Measurements from ENCODE around the gene FLAD1. TPM values are rescaled to one million over a fixed set of nuclear protein-coding genes. Genes with fewer than 3 reads are reported as not detected.

FLAD1 gene
- total and polyA plus RNA-seq, 9 donors, result 16.7 to 21.9 (median 20.3) TPM

DNA sequence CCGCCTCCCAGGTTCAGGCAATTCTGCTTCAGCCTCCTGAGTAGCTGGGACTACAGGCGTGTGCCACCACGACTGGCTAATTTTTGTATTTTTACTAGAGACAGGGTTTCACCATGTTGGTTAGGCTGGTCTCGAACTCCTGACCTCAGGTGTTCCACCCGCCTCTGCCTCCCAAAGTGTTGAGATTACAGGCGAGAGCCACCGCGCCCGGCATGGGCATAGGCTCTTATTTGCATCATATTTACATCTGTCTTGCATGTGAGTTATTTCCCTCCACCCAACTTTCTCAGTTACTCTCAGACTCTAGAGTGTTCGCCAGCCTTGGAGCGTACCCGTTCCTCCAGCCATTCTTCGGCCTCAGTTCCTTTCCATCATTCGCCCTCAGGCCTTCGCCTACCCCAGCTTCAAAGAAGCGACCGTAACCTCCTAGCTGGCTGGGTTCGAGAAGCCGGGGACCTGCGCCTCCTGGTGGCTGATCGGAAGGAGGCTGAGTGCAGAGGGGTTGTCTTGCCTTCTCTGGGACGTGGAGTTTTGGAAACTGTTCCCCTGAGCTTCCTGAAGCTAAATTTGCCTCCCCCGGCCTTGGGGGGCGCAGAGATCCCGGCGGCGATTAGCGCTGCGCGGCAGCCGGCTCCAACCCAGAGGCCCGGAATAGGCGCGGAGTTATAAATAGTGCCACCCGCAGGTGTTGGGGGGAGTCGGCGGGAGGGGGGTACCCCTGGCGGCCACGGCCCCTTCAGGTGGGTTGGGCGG lies 15.8 kb downstream of the FLAD1 start:
- no peaks in the 10 kb centered on the region for H3K36me3 ChIP-seq (ENCODE audit: control insufficient read depth, insufficient read depth, low read length)
- no peaks in the 10 kb centered on the region for H3K27me3 ChIP-seq (ENCODE audit: control insufficient read depth, insufficient read depth, low read length)
- peak overlapping the region; percentile 96 for H3K27ac ChIP-seq (ENCODE audit: low read length)
- peaks cover 39% of the 10 kb centered on the region for H3K4me1 ChIP-seq (ENCODE audit: control insufficient read depth, insufficient read depth, low read length)
- no peaks in the 10 kb centered on the region for H3K9me3 ChIP-seq (replicated peaks; ENCODE audit: control insufficient read depth, low read depth, low read length)
- WGBS (ENCODE audit: insufficient coverage), result 11% methylated on average over 18 of the region's 40 CpGs
- DNase-seq, result peak; percentile 86
- peak overlapping the region; percentile 86 for H3K4me3 ChIP-seq (ENCODE audit: low read length)

DNA sequence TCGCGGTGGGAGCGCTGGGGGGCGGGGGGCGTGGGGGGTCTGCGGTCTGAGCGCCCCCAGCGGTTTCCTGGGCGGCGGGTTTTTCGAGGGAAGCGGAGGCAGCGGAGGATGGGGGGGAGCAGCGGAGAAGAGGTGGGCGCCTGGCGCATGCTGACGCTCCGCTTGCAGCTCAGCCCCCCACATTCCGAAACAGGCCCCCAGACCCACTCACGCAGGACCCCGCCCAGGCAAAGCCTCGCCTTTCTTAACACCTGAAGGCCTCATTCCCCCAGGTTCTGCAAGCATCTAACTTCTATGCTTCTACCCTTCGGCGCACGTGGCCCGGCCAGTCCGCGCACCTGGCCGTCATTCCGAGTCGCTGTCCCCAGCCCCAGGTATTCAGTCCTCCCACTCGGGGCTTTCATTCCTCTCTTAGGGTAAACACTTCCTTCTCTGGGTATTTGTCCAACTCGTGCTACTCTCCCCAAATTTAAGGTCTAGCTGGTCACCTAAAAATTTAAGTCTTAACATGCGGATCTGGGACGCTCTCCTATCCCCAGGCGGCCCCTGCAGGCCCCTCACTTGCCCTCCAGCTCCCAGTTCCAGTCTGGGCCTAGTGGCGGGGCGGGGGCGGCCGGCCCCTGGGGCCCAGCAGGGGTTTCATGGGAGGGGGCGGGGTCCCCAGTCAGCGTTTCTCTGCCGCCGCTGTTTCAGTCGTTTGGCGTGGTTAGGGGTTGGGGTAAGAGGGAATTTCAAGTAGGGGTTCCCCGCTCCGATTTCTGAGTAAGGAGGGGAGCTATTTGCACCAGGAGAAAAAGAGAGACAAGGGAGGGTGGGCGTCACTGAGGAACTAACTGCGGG lies 16.6 kb downstream of the FLAD1 start:
- Histone ChIP-seq H3K9me3 (replicated peaks; ENCODE audit: control insufficient read depth, low read depth, low read length) (no peaks in the 10 kb centered on the region), H3K27ac (ENCODE audit: low read length) (peak overlapping the region; percentile 96), H3K36me3 (ENCODE audit: control insufficient read depth, insufficient read depth, low read length) (no peaks in the 10 kb centered on the region), H3K4me1 (ENCODE audit: control insufficient read depth, insufficient read depth, low read length) (peaks cover 47% of the 10 kb centered on the region), H3K4me3 (ENCODE audit: low read length) (peak overlapping the region; percentile 86), H3K27me3 (ENCODE audit: control insufficient read depth, insufficient read depth, low read length) (no peaks in the 10 kb centered on the region)
- under 1% methylated on average over 39 of the region's 50 CpGs for WGBS (ENCODE audit: insufficient coverage)
- DNase-seq, result no peak

DNA sequence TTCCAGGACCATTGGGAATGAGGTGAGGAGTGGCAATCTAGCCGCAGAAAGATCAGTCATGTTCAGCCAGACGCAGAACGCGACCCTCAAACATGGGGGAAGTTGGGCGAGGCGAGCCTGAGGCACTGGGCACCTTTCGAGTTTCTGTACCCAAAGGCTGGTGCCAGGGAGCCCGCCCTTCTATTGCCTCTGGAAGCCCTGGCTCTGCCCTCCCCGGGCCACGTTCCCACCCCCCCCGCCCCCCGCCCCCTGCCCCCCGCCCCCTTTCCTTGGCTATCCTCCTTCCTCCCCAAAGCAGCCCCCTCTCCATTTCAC lies 17.2 kb downstream of the FLAD1 start:
- Histone ChIP-seq H3K9me3 (replicated peaks; ENCODE audit: control insufficient read depth, low read depth, low read length) (no peaks in the 10 kb centered on the region), H3K27me3 (ENCODE audit: control insufficient read depth, insufficient read depth, low read length) (no peaks in the 10 kb centered on the region), H3K36me3 (ENCODE audit: control insufficient read depth, insufficient read depth, low read length) (no peaks in the 10 kb centered on the region), H3K4me3 (ENCODE audit: low read length) (peak overlapping the region; percentile 86), H3K4me1 (ENCODE audit: control insufficient read depth, insufficient read depth, low read length) (peaks cover 51% of the 10 kb centered on the region), H3K27ac (ENCODE audit: low read length) (peak overlapping the region; percentile 96)
- DNase-seq, result peak; percentile 62
- WGBS (ENCODE audit: insufficient coverage), result 0% methylated on average over 6 of the region's 13 CpGs

DNA sequence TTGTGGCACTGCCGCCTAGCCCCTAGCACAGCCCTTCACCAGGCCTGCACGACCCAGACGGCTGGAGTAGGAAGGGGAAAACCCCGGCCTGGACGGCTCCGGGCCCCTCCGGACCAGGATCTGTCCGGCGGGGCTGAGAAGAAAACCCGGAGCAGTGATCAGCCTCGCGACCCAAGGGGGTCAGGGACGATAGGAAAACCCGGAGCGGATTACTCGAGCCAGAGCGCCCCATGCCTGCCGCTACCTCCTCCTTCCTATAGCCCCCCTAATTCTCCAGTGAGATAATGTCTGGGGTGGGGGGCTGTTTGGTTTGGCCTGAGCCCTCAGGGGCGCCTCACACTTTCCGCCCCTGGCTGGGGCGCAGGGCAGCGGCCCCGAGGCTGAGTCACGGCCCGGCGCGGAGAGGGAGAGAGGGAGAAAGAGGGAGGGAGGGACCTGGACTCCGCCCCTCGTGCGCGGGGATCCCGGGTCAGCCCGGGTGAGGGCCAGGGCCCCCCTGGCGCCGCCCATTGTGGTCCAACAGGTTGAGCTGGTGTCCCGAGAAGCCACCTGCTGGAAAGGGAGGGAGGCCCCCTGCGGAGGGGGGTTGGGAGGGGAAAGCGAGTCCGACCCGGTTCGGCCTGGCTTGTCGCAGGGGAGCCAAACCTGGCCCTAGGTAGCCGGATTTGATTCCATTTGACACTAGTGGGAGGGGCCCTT lies 17.7 kb downstream of the FLAD1 start:
- Histone ChIP-seq H3K9me3 (replicated peaks; ENCODE audit: control insufficient read depth, low read depth, low read length) (no peaks in the 10 kb centered on the region), H3K4me1 (ENCODE audit: control insufficient read depth, insufficient read depth, low read length) (peaks cover 56% of the 10 kb centered on the region), H3K27ac (ENCODE audit: low read length) (peak overlapping the region; percentile 96), H3K27me3 (ENCODE audit: control insufficient read depth, insufficient read depth, low read length) (no peaks in the 10 kb centered on the region), H3K4me3 (ENCODE audit: low read length) (peak overlapping the region; percentile 86), H3K36me3 (ENCODE audit: control insufficient read depth, insufficient read depth, low read length) (no peaks in the 10 kb centered on the region)
- under 1% methylated on average over 19 of the region's 43 CpGs for WGBS (ENCODE audit: insufficient coverage)
- peak; percentile 97 for DNase-seq

DNA sequence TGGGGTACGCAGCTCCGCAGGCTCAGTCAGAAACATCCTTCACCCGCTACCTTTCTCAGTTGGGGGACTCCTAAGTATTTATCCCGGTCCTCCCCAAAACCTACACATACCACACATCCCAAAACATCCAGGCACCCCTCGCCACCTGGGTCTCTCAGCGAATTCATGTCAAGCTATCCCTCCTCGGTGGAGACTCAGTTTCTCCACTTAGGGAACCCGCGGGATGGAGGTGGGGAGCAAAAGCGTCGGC lies 18.2 kb downstream of the FLAD1 start:
- peaks cover 61% of the 10 kb centered on the region for H3K4me1 ChIP-seq (ENCODE audit: control insufficient read depth, insufficient read depth, low read length)
- H3K4me3 ChIP-seq (ENCODE audit: low read length), result peak overlapping the region; percentile 86
- no peaks in the 10 kb centered on the region for H3K27me3 ChIP-seq (ENCODE audit: control insufficient read depth, insufficient read depth, low read length)
- DNase-seq, result no peak
- no peaks in the 10 kb centered on the region for H3K36me3 ChIP-seq (ENCODE audit: control insufficient read depth, insufficient read depth, low read length)
- 0% methylated on average over 4 of the region's 11 CpGs for WGBS (ENCODE audit: insufficient coverage)
- H3K27ac ChIP-seq (ENCODE audit: low read length), result peak overlapping the region; percentile 96
- H3K9me3 ChIP-seq (replicated peaks; ENCODE audit: control insufficient read depth, low read depth, low read length), result no peaks in the 10 kb centered on the region

DNA sequence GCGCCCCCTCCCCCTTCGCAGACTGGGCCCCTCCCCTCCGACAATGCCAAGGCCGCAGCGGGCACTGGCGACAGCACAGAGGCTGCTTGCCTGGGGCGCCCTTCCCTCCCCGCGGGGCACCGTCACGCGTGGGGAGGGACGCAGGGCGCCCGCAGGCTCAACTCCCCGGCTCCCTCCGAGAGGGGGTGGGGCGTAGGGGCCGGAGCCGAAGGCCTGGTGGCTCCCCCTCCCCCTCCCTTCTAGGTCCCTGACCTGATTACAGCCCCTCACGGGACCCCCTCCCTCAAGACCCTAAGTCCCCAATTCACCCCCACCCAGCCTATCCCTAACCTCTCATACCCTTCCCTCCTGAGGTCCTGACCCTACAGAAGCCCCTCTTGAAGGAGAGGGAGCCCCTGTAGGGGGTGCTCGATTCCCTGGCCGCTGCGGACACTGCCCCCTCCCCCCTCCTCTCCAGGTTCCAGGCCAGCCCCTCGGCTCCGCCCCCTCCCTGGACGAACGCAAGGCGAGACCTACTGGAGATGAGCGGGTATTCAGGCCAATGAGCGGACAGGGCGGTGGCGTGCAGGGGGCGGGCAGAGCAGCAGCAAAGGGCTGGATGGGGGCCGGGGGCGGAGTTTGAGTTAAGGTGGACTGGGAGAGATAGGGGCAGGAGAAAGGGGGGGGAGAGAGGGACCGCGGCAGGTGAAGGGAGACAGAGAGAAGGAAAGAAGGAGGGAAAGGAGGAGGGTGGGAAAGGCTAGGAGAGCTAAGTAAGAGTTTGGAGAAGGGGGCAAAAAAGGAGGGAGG lies 18.7 kb downstream of the FLAD1 start:
- 0% methylated on average over 7 of the region's 38 CpGs for WGBS (ENCODE audit: insufficient coverage)
- peaks cover 64% of the 10 kb centered on the region for H3K4me1 ChIP-seq (ENCODE audit: control insufficient read depth, insufficient read depth, low read length)

DNA sequence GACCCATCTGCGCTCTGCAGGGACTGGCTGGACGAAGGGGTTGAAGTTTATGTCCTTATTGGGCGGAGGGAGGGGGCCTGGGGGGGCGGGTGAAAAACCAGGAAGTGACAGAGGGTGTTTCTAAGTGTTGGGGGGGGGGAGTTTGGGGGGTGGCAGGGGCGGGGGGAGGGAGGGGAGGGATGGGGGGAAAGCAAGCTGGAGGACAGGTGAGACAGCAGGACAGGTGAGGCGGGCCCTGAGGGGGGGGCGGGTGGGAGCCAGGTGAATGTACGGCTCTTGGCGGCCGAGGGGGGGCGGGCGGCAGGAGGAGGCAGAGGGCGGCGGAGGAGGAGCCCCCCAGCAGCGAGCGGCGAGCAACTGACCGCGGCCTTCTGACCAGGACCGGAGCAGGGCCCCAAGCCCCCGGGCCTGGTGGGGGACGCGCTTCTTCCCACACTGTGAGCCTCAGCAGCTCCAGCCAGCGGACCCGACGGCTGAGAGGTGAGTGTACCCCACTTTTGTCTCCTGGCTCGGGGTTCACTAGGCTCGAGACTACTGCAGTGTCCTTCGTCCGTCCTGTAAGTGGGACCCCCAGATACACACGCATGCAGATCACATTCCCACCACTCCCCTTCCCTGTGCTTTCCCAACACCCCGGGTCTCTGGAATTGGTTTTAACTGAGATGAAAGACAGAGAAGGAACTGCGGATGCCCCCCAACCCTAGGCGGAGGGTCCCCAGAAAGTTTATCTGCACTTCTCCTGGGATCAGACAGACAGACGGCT lies 19.5 kb downstream of the FLAD1 start, which contains the start of gene ZBTB7B:
TSS of gene ZBTB7B (plus strand) at position 339 of the 763 bp plus-strand sequence. CDS start 11,859 bp downstream, outside the sequence.
- H3K4me1 ChIP-seq (ENCODE audit: control insufficient read depth, insufficient read depth, low read length), result peaks cover 72% of the 10 kb centered on the region
- no peaks in the 10 kb centered on the region for H3K27me3 ChIP-seq (ENCODE audit: control insufficient read depth, insufficient read depth, low read length)
- peak within 1 kb of the TSS; percentile 86 for H3K4me3 ChIP-seq (ENCODE audit: low read length)
- no peaks in the 10 kb centered on the region for H3K9me3 ChIP-seq (replicated peaks; ENCODE audit: control insufficient read depth, low read depth, low read length)
- H3K36me3 ChIP-seq (ENCODE audit: control insufficient read depth, insufficient read depth, low read length), result no peaks in the 10 kb centered on the region
- under 1% methylated on average over 14 of the region's 35 CpGs for WGBS (ENCODE audit: insufficient coverage)
- no peak for DNase-seq
- H3K27ac ChIP-seq (ENCODE audit: low read length), result peak within 1 kb of the TSS; percentile 96

More for the DNA sequence above, 18.7 kb downstream of the FLAD1 start:
- Histone ChIP-seq H3K27ac (ENCODE audit: low read length) (peak overlapping the region; percentile 96), H3K36me3 (ENCODE audit: control insufficient read depth, insufficient read depth, low read length) (no peaks in the 10 kb centered on the region), H3K27me3 (ENCODE audit: control insufficient read depth, insufficient read depth, low read length) (no peaks in the 10 kb centered on the region), H3K4me3 (ENCODE audit: low read length) (peak overlapping the region; percentile 86), H3K9me3 (replicated peaks; ENCODE audit: control insufficient read depth, low read depth, low read length) (no peaks in the 10 kb centered on the region)
- peak; percentile 100 for DNase-seq

DNA sequence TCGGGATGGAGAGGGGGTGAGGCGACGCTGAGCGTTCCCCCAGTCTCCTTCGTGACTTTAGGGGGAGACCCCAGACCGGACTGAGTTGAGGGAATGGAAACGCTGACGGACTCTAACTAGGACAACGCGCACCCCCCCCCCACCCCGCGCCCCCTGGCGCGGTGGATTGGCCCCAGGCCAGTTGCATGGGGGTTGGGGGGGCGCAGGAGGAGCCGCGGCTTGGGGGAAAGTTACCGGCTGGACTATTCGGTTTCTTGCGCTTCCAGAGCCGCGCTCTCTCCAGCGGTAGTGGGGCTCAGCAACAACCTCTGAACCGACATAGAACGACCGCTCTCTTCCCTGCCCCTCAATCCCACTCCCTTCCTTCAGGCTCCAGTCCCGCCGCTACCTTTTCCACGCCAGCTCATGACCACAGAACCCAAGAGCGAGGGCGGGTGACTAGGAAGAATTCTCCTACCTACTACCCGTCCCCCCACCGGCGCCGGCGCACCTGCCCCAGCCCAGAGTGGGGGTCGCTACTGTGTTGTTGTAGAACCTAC lies 20.2 kb downstream of the FLAD1 start:
- no peaks in the 10 kb centered on the region for H3K9me3 ChIP-seq (replicated peaks; ENCODE audit: control insufficient read depth, low read depth, low read length)
- no peaks in the 10 kb centered on the region for H3K36me3 ChIP-seq (ENCODE audit: control insufficient read depth, insufficient read depth, low read length)
- H3K4me3 ChIP-seq (ENCODE audit: low read length), result peak overlapping the region; percentile 70
- H3K4me1 ChIP-seq (ENCODE audit: control insufficient read depth, insufficient read depth, low read length), result peaks cover 79% of the 10 kb centered on the region
- peak overlapping the region; percentile 95 for H3K27ac ChIP-seq (ENCODE audit: low read length)
- WGBS (ENCODE audit: insufficient coverage), result under 1% methylated on average over 19 of the region's 37 CpGs
- no peaks in the 10 kb centered on the region for H3K27me3 ChIP-seq (ENCODE audit: control insufficient read depth, insufficient read depth, low read length)
- DNase-seq, result peak; percentile 70

DNA sequence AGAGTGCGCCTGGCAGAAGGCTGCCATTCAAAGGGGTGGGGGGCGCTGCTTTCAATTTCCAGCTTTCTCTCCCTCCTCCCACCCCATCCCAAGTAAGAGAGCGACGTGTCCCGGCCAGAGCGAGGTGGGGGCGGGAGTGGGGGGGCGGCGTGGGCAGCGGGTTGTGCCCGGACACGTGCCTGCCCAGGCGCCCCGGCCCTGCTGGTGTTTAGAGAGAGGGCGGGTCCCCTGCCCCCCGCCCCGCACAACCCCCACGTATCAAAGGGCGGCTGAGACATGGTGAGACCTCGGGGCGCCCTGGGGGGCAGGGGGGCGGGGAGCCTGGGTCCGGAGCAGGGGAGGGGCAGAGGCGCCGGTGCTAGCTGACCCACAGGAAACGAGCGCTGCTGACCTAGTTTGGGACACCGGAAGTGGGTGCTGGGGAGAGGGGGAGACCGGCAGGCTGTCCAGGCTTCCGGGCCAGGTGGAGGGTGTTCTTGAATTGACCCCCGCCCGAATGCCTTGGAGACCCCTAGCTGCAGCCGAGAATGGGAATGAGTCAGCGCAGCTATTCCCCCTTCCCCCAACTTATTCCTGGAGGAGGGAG lies 20.7 kb downstream of the FLAD1 start:
- Histone ChIP-seq H3K27ac (ENCODE audit: low read length) (peak overlapping the region; percentile 95), H3K36me3 (ENCODE audit: control insufficient read depth, insufficient read depth, low read length) (no peaks in the 10 kb centered on the region), H3K9me3 (replicated peaks; ENCODE audit: control insufficient read depth, low read depth, low read length) (no peaks in the 10 kb centered on the region), H3K4me1 (ENCODE audit: control insufficient read depth, insufficient read depth, low read length) (peaks cover 82% of the 10 kb centered on the region), H3K27me3 (ENCODE audit: control insufficient read depth, insufficient read depth, low read length) (no peaks in the 10 kb centered on the region), H3K4me3 (ENCODE audit: low read length) (peak overlapping the region; percentile 70)
- peak; percentile 82 for DNase-seq
- 2% methylated on average over 8 of the region's 34 CpGs for WGBS (ENCODE audit: insufficient coverage)
